ENCODE measurements around the gene SDHB.

Gene SDHB

GRCh38 chr1:17045634-17046333 is 8.0 kb downstream of the SDHB start:
- no peak for DNase-seq (ENCODE audit: low read depth)

- no peak for DNase-seq (ENCODE audit: low read depth)
Measured at GRCh38 chr1:17045150-17045549, 8.7 kb downstream of the SDHB start.

- no peak for DNase-seq (ENCODE audit: low read depth)
Measured at GRCh38 chr1:17043676-17044075, 10.2 kb downstream of the SDHB start.

GRCh38 chr1:17040135-17040534 is 13.7 kb downstream of the SDHB start:
- no peak for DNase-seq (ENCODE audit: low read depth)

- no peak for DNase-seq (ENCODE audit: low read depth)
Measured at GRCh38 chr1:17039522-17039921, 14.3 kb downstream of the SDHB start.

GRCh38 chr1:17033481-17033880 is 20.4 kb downstream of the SDHB start:
- no peak for DNase-seq (ENCODE audit: low read depth)

GRCh38 chr1:17032741-17033140 is 21.1 kb downstream of the SDHB start:
- no peak for DNase-seq (ENCODE audit: low read depth)

GRCh38 chr1:17031436-17031835 is 22.4 kb downstream of the SDHB start:
- DNase-seq (ENCODE audit: low read depth) = no peak

GRCh38 chr1:17030206-17030605 is 23.6 kb downstream of the SDHB start:
- DNase-seq (ENCODE audit: low read depth) = no peak

GRCh38 chr1:17028662-17029188 is 25.1 kb downstream of the SDHB start:
- DNase-seq (ENCODE audit: low read depth) = no peak

- no peak for DNase-seq (ENCODE audit: low read depth)
Measured at GRCh38 chr1:17027900-17028299, 25.9 kb downstream of the SDHB start.

GRCh38 chr1:17027403-17027802 is 26.4 kb downstream of the SDHB start:
- DNase-seq (ENCODE audit: low read depth) = no peak

- DNase-seq (ENCODE audit: low read depth) = no peak
Measured at GRCh38 chr1:17024721-17025120, 29.1 kb downstream of the SDHB start.

- DNase-seq (ENCODE audit: low read depth) = no peak
Measured at GRCh38 chr1:17023573-17023972, 30.3 kb downstream of the SDHB start.

- no peak for DNase-seq (ENCODE audit: low read depth)
Measured at GRCh38 chr1:17023102-17023501, 30.7 kb downstream of the SDHB start.

GRCh38 chr1:17021896-17022295 is 31.9 kb downstream of the SDHB start:
- DNase-seq (ENCODE audit: low read depth) = no peak

- no peak for DNase-seq (ENCODE audit: low read depth)
Measured at GRCh38 chr1:17020502-17020901, 33.3 kb downstream of the SDHB start.

- no peak for DNase-seq (ENCODE audit: low read depth)
Measured at GRCh38 chr1:17018849-17019248, 35.0 kb downstream of the SDHB start.

GRCh38 chr1:17017435-17017834 is 36.4 kb downstream of the SDHB start:
- no peak for DNase-seq (ENCODE audit: low read depth)

- DNase-seq (ENCODE audit: low read depth) = no peak
Measured at GRCh38 chr1:17016317-17016661, 37.5 kb downstream of the SDHB start.

GRCh38 chr1:17014671-17015567 is 38.9 kb downstream of the SDHB start:
- no peak for DNase-seq (ENCODE audit: low read depth)

- DNase-seq (ENCODE audit: low read depth) = no peak
Measured at GRCh38 chr1:17013491-17014320, 40.1 kb downstream of the SDHB start.

Measured in activated T-helper 1 cell treated with Interleukin-2 at 50 U/mL for 16 hours (primary cell).